ENCODE measurements around the gene PCDHGA5.
"Not testable (repeated sequence)": the region's sequence is repeated elsewhere in the genome, so short reads cannot be mapped to it uniquely, and the experiment has no call there.

PCDHGA5 gene

DNA sequence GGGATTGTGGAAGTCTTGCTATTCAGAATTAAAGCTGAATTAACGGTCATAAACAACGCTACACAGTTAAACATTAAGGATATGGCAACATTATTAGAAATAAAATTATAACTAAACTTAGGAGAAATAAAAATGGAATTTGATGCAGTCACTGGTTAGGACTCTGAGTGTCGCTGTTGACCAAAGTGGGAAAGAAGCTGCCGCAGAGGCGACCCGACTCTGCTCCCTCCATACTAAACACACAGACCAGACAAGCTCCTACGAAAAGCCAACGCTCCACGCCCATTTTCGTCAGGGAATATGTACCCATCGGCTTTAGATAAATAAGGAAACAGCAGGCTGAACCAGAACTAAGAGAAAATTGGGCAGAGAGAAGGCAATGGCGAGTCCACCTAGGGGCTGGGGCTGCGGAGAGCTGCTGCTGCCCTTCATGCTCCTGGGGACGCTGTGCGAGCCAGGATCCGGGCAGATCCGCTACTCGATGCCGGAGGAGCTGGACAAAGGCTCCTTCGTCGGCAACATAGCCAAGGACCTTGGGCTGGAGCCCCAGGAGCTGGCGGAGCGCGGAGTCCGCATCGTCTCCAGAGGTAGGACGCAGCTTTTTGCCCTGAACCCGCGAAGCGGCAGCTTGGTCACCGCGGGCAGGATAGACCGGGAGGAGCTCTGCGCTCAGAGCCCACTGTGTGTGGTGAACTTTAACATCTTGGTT lies at the start of gene PCDHGA5:
TSS of gene PCDHGA5 (plus strand) at position 211 of the 709 bp plus-strand sequence. CDS start at position 380, 169 bp downstream.
- no peak for FAIRE-seq

DNA sequence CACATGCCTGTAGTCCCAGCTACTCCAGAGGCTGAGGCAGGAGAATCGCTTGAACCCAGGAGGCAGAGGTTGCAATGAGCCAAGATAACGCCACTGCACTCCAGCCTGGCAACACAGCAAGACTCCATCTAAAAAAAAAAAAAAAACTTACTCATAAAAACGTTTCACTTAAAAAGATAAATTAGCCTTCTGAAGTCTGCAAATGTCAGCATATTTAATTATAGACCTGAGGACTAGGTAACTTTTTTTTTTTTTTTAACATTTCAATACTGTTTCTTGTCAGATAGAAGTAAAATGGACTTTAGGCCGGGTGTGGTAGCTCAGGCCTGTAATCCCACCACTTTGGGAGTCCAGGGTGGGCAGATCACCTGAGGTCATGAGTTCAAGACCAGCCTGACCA lies 47.0 kb upstream of the PCDHGA5 start:
- not testable (repeated sequence) for FAIRE-seq

DNA sequence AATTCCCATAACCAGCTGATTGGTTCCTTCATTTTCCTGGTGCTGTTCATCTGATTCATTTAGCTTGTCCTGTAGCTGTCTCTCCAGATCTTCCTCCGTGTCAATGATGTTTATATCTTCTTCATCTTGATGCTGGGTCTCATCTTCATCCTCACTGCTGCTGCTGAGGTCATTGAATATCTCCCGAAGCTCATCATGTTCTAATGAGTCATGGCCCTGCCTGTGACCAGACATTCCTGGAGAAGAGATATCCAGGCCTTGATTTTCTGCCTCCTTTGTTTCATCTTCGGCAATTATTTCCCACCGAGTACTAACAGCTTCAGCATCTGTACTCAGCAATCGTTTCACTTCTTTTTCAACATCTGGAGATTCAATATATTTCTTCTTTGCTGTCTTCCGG lies 44.8 kb upstream of the PCDHGA5 start:
- FAIRE-seq, result no peak

DNA sequence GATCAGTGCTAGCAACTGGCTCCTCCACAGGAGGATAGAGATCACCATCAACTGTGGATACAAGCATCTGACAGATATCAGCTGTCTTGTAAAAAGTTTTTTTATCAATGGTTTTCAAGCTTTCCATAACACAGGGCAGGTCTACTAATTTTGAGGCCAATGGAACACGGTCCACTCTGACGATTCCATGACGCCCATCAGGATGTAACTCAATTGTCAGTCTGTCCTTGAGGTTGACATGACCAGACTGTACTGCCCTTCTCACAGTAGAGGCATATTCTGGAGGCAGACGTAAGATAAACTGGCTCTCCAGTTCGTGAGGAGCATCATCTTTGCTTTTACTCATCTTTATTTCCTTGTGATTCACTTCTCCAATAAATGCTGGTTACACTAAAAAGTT lies 44.3 kb upstream of the PCDHGA5 start:
- FAIRE-seq, result no peak

DNA sequence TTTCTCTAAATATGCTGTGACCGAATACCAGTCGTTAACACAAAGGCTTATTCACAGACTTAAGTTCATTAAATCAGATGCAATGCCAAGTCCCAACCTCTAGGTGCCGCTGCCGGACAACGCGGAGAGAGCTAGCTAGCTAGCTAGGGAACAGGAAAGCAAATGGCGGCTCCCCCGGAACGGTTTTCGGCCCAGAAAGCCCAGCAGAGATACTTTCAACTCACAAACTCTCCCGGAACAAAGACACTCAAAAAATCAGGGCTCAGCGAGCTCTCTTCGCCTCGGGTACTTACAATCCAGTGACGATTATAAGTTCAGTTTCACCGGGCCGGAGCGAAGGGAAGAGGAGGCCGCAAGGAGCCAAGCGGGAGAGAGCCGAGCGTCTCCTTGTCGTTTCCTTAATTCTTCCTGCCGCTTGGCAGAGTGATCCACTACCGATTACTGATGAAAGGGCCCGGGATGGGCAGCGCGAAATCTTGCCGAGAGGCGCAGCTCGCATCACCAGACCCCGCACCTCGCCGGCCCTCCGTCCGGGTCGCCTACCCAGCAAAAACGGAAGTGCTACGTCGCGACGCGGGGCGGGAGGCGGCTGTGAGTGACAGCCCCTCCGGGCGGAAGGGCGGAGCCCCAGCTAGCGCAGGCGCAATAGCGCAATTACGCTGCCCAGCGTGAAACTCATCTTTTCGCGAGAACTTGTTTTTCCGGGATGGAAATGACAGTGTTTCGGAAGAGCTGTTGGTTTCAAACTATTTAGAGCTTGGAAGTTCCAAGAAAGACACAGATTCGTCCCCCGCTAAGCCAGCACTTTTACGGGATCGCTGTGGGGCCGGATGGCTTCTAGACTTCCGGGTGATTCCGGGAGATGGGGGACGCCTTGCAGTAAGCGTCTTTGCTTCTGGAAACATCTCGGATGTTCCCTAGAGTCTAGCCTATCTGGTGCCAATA lies 43.5 kb upstream of the PCDHGA5 start, which contains the start of gene TAF7:
TSS of gene TAF7 (minus strand) at position 560 of the 945 bp plus-strand sequence. CDS start 740 bp downstream, outside the sequence.
- no peak for FAIRE-seq

DNA sequence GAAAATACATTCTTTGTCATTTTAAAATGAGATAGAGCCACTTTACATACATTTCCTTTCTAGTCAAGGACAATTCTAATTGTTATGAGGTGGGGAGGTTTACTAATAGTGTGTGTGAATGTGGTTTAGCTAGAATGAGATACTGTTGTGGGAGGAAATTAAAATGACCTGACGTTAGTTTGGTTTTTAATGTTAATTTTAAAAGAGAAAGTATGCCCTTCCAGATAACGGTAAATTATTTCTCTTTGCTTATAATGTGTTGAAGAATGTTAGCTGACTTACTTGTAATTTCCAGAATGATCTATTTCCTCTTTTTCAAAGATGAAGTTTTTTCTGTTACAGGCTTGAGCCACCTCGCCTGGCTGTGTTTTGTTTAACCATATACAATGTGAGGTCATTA lies 41.7 kb upstream of the PCDHGA5 start:
- no peak for FAIRE-seq

DNA sequence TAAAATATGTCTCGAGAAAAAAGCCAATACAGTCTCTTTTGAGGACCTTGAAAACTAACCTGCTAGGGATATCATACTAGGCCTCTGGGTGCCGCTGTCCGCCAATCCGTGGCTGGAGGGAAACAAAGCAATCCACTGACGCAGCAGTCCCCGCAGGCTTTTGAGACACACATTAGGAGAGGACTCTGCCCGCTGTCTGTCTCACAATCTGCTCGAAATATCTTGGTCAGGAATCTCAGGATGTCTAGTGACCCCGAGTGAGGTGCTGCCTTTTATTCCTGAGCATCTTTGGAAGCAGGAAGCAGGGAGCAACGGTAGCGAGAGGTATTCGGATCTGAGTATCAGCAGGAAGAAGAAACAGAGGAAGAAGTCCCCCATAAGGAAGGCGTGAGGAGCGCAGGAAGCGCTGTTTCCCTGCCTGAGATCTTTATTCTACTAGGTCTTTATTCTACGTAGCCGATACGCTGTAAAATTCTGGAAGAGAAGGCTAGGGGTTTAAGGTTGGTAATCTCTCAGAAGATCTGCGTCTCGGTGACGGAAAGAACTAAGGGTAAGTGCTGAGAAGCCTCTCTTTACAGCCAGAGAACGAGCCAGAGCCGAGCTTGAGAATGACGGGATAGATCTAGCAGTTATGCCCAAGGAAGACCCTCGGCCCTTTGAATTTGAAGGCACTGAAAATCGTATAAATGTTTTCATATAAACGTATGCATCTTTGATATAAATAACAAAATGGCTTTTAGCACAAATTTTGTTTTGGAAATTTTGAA lies 37.7 kb upstream of the PCDHGA5 start:
- no peak for FAIRE-seq

DNA sequence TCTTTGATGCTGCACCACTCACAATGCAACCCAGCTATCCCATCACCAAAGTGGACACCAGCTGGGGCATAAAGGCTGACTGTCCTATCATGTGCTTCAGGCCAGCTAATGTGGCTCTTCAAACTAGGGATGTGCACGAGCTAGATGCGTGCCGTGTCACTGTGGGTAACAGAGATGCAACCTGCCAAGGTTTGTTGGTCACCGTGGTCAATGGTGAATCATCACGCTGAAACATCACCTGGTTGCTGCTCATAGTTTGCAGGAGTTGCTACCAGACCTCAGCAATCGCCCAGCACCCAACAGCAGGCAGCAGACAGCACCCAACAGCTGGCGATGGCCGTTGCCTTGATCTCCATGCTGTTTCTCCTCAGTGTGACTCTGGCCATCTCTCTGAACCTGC lies 35.7 kb upstream of the PCDHGA5 start:
- no peak for FAIRE-seq

DNA sequence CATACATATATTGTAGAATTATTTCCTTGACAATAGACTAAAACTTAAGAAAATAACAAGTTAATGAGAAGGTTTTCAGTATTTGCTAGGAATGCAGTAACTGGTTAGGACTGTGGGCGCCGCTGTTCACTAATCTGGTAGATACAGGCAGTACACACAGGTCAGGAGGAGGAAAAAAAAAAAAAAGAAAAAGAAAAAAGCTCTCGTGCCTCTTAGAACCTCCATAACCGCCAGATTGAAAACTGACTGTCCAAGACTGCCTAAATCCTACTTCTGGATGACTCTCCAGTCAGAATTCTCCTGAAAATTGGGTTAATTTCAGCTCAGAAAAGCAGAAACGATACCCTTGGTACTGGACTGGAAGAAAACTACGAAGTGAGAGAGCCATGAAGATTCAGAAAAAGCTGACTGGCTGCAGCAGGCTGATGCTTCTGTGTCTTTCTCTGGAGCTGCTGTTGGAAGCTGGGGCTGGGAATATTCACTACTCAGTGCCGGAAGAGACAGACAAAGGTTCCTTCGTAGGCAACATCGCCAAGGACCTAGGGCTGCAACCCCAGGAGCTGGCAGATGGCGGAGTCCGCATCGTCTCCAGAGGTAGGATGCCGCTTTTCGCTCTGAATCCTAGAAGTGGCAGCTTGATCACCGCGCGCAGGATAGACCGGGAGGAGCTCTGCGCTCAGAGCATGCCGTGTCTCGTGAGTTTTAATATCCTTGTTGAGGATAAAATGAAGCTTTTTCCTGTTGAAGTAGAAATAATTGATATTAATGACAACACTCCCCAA lies 33.5 kb upstream of the PCDHGA5 start, which contains the start of gene PCDHGA1:
TSS of gene PCDHGA1 (plus strand) at position 216 of the 782 bp plus-strand sequence.
- no peak for FAIRE-seq

DNA sequence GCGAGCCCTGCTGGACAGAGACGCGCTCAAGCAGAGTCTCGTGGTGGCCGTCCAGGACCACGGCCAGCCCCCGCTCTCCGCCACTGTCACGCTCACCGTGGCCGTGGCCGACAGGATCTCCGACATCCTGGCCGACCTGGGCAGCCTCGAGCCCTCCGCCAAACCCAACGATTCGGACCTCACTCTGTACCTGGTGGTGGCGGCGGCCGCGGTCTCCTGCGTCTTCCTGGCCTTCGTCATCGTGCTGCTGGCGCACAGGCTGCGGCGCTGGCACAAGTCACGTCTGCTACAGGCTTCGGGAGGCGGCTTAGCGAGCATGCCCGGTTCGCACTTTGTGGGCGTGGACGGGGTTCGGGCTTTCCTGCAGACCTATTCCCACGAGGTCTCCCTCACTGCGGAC lies 31.4 kb upstream of the PCDHGA5 start:
- not testable (repeated sequence) for FAIRE-seq

DNA sequence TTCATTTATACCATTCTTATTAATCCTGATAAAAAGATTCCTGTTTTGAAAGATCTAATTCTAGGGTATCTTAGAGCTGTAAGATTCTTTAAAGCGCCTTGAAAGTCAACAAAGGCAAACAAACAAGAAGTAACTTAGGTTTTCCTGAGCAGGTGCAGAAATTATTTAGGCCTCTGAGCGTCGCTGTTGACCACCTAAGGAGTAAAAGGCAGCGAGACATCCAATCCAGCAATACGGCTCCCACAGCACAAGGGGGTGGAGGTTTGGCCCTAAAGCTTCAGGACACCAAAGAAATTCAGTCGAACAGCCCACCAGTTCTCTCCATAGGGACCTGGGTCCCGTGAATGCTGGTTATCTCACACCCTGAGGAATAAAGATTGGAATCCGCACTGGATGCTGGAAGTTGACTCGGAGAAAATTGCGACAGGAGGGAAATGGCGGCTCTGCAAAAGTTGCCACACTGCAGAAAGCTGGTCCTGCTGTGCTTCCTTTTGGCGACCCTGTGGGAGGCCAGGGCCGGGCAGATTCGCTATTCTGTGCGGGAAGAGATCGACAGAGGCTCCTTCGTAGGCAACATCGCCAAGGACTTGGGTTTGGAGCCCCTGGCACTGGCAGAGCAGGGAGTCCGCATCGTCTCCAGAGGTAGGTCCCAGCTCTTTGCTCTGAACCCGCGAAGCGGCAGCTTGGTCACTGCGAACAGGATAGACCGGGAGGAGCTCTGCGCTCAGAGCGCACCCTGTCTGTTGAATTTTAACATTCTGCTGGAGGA lies 25.2 kb upstream of the PCDHGA5 start, which contains the start of gene PCDHGA2:
TSS of gene PCDHGA2 (plus strand) at position 223 of the 769 bp plus-strand sequence.
- FAIRE-seq, result no peak

DNA sequence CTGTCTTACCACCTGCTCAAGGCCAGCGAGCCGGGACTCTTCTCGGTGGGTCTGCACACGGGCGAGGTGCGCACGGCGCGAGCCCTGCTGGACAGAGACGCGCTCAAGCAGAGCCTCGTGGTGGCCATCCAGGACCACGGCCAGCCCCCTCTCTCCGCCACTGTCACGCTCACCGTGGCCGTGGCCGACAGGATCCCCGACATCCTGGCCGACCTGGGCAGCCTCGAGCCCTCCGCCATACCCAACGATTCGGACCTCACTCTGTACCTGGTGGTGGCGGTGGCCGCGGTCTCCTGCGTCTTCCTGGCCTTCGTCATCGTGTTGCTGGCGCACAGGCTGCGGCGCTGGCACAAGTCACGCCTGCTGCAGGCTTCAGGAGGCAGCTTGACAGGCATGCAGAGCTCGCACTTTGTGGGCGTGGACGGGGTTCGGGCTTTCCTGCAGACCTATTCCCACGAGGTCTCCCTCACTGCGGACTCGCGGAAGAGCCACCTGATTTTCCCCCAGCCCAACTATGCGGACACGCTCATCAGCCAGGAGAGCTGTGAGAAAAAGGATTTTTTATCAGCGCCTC lies 23.1 kb upstream of the PCDHGA5 start:
- not testable (repeated sequence) for FAIRE-seq

DNA sequence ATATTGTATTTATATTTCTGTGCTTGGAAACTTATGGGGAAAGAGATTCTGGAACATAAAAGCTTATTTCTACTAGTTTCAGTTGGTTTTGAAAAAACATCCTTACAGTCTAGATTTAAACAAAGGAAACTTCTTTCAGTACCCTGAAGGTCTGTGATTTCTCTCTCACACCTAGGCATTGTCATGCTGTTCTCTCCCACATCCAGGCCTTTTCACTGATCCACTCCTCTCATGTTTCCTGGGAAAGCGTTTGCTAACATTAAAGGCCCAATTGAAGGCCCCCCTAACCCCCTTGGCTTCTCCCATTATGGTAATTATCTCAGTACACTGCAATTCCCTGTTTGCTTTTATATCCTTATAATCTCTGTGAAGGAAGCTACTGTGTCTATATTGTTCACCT lies 21.2 kb upstream of the PCDHGA5 start:
- FAIRE-seq, result no peak

DNA sequence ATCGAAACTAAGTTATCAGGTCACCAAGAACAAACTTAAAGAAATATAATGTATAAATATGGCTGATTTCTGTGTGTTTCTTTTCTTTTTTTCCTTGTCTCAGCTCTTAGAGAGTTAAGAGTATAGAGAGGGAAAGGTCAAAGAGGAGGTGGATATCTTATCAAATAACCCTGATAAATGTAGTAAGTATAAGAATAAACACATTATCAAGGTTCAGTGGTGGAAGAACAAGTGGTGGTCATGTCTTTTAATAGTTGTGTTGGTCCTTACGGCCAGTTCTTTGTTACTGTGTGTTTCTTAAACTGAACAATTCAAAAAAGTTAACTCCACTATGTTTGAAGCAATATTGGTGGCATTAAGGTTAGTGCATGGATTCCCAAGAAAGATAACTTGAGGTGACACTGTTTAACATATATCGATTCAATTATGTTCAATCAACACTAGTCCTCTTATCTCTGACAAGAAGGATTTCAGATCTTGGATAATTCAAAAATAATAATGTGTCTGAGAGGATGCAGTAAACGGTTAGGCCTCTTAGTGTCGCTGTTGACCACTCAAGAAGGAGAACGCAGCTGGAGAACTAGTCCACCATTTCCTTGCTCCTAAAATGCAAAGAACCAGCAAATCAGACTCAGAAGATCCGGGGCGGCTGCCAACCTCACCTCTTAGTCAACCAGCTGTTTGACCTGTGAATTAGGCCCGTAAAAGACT lies 20.6 kb upstream of the PCDHGA5 start, which contains the start of gene PCDHGA3:
TSS of gene PCDHGA3 (plus strand) at position 588 of the 711 bp plus-strand sequence. CDS start 205 bp downstream, outside the sequence.
- no peak for FAIRE-seq

DNA sequence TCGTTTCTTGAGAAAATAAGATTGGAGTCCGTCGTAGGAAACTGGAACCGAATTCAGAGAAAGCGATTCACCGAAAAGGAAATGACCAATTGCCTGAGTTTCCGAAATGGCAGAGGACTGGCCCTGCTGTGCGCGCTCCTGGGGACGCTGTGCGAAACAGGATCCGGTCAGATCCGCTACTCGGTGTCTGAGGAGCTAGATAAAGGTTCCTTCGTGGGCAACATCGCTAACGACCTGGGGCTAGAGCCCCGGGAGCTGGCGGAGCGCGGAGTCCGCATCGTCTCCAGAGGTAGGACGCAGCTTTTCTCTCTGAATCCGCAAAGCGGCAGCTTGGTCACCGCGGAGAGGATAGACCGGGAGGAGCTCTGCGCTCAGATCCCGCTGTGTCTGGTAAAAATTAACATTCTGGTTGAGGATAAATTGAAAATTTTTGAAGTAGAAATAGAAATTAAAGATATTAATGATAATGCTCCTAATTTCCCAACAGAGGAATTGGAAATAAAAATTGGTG lies 20.0 kb upstream of the PCDHGA5 start:
- no peak for FAIRE-seq

DNA sequence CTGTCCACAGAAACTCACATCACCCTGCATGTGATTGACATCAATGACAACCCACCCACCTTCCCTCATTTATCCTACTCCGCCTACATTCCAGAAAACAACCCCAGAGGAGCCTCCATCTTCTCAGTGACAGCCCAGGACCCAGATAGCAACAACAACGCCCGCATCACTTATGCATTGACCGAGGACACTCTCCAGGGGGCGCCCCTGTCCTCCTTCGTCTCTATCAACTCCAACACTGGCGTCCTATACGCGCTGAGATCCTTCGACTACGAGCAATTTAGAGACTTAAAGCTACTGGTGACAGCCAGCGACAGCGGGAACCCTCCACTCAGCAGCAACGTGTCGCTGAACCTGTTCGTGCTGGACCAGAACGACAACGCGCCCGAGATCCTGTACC lies 18.6 kb upstream of the PCDHGA5 start:
- no peak for FAIRE-seq

DNA sequence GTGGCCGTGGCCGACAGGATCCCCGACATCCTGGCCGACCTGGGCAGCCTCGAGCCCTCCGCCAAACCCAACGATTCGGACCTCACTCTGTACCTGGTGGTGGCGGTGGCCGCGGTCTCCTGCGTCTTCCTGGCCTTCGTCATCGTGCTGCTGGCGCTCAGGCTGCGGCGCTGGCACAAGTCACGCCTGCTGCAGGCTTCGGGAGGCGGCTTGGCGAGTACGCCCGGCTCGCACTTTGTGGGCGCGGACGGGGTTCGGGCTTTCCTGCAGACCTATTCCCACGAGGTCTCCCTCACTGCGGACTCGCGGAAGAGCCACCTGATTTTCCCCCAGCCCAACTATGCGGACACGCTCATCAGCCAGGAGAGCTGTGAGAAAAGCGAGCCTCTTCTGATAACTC lies 17.9 kb upstream of the PCDHGA5 start:
- FAIRE-seq, result not testable (repeated sequence)

DNA sequence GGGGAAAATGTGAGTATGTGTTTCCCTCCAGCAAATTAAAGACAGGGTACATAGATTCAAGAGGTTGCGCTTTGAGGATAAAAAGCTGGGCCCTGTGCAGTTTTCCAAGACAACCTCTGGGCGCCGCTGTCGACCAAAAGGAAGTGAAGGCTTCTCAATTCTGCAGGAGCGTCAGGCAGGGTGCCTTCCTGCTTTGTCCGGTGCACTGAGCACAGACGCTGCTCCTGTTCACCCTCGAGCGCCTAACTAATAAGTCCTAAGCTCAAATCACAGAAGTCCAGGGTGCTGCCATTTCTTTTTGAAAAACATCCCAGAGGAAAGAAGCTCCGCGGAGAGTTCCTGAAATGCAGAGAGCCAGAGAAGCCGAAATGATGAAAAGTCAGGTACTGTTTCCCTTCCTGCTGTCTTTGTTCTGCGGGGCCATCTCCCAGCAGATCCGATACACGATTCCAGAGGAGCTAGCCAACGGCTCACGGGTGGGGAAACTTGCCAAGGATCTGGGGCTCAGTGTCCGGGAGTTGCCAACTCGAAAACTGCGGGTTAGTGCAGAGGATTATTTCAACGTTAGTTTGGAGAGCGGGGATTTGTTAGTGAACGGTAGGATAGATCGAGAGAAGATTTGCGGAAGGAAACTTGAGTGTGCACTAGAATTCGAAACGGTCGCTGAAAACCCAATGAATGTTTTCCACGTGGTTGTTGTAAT lies 13.9 kb upstream of the PCDHGA5 start, which contains the start of gene PCDHGB1:
TSS of gene PCDHGB1 (plus strand) at position 183 of the 703 bp plus-strand sequence. CDS start at position 345, 162 bp downstream.
- no peak for FAIRE-seq

DNA sequence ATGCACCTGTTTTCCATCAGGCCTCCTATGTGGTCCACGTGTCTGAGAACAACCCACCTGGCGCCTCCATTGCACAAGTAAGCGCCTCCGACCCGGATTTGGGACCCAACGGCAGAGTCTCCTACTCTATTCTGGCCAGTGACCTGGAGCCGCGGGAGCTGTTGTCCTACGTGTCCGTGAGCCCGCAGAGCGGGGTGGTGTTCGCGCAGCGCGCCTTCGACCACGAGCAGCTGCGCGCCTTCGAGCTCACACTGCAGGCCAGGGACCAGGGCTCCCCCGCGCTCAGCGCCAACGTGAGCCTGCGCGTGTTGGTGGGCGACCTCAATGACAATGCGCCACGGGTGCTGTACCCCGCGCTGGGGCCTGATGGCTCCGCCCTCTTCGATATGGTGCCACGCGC lies 12.4 kb upstream of the PCDHGA5 start:
- FAIRE-seq, result no peak

All from endometrium (tissue), 2 donors.